DND-41 (cell line): Measurements from ENCODE around the gene CCND2.

ENCODE experiments used
- ATAC-seq: fragments of 200-7000 bp; cut with Tn5 transposase; 3 replicates; pipeline ENCODE4 v1.9.1; 2021; ENCODE audit warnings: low read depth; ENCODE audit not compliant: insufficient read depth
- DNase-seq: peaks from one replicate; pipeline ENCODE4 v3.0.0-alpha.2; 2020
- H2AFZ ChIP-seq: 2 replicates; pipeline ENCODE4 v1.6.0; 2012; ENCODE audit warnings: low read depth, low read length
- H3K27ac ChIP-seq: 2 replicates; pipeline ENCODE4 v1.5.1; 2012; ENCODE audit warnings: low read length, inconsistent platforms
- H3K27me3 ChIP-seq: fragments of 200-600 bp; sonication (generic); 2 replicates; pipeline ENCODE4 v1.6.0; 2012; ENCODE audit warnings: low read length, mild to moderate bottlenecking, inconsistent platforms; ENCODE audit not compliant: insufficient read depth, poor library complexity
- H3K36me3 ChIP-seq: 2 replicates; pipeline ENCODE4 v1.5.1; 2012; ENCODE audit warnings: low read length, inconsistent platforms; ENCODE audit not compliant: insufficient read depth
- H3K4me1 ChIP-seq: 2 replicates; pipeline ENCODE4 v1.5.1; 2012; ENCODE audit warnings: mild to moderate bottlenecking, low read length; ENCODE audit not compliant: insufficient read depth
- H3K4me2 ChIP-seq: 2 replicates; pipeline ENCODE4 v1.6.0; 2012; ENCODE audit warnings: mild to moderate bottlenecking, moderate library complexity, low read length, inconsistent platforms; ENCODE audit not compliant: insufficient read depth
- H3K4me3 ChIP-seq, 2 experiments: fragments of 200-600 bp in 1 of 2; shearing (Covaris generic) in 1 of 2; 2 replicates each; pipeline ENCODE4 v1.5.1; 2012 to 2016; ENCODE audit warnings: inconsistent platforms in 2 of 2, low read length in 2 of 2, mild to moderate bottlenecking in 2 of 2, low read depth in 1 of 2, moderate library complexity in 1 of 2
- H3K79me2 ChIP-seq: 2 replicates; pipeline ENCODE4 v1.6.0; 2012; ENCODE audit warnings: low read length, inconsistent platforms; ENCODE audit not compliant: insufficient read depth
- H3K9ac ChIP-seq: 2 replicates; pipeline ENCODE4 v1.6.0; 2012; ENCODE audit warnings: low read depth, mild to moderate bottlenecking, inconsistent platforms, low read length, moderate library complexity
- H3K9me3 ChIP-seq: 2 replicates; pipeline ENCODE4 v1.5.1; 2012; ENCODE audit warnings: low read length, moderate library complexity, mild to moderate bottlenecking, inconsistent platforms; ENCODE audit not compliant: insufficient read depth, severe bottlenecking
- H4K20me1 ChIP-seq: 2 replicates; pipeline ENCODE4 v1.6.0; 2012; ENCODE audit warnings: low read length; ENCODE audit not compliant: insufficient read depth
- EZH2 ChIP-seq: IDR thresholded peaks from 3 replicates; pipeline ENCODE4 v1.6.1; 2012; ENCODE audit warnings: borderline replicate concordance, low read depth, mild to moderate bottlenecking, moderate library complexity, low read length, inconsistent platforms; ENCODE audit not compliant: severe bottlenecking
- TF ChIP-seq, protein P1 (sequence below): IDR thresholded peaks from 2 replicates; pipeline ENCODE4 v1.5.1; 2012; ENCODE audit warnings: borderline replicate concordance, low read length, moderate library complexity, mild to moderate bottlenecking; ENCODE audit not compliant: poor library complexity, severe bottlenecking; ENCODE audit errors: extremely low read depth

The CCND2 gene

DNA sequence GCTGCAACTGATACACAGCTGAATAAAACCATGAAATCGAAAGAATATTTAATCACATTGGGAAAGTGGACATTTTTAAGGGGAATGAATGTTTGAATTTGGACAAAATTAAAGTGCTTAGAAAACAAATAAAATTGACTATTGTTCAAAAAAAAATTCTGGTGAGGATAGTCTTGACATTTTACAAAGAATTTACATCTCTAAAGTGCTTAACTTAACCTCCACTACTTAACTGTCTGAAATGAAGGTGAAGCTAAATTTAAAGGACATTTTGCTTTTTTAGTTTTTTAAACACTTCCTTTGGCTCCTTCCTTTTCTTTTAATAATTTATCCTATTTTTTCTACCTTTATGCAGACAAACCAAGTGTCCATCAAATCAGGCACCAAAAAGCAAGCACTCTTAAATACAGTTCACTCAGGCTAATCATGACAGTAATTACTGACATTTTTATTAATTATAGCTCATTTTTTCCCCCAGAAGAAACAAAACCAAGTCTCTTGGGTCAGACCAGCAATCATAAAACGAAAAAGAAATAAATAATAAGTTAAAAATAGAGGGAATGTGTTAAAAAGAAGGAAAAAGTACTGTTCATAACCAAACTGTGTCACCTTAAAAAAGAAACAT is 5.7 kb upstream of the CCND2 start:
- Histone ChIP-seq H3K79me2 (no peaks in the 10 kb centered on the region), H2AFZ (no peak overlapping the region), H3K9ac (no peak overlapping the region), H4K20me1 (peaks cover 7% of the 10 kb centered on the region), H3K9me3 (no peaks in the 10 kb centered on the region), H3K36me3 (no peaks in the 10 kb centered on the region), H3K27ac (no peak overlapping the region), H3K4me3 (no peak overlapping the region), H3K27me3 (peaks cover 94% of the 10 kb centered on the region), H3K4me2 (no peak overlapping the region), H3K4me1 (peaks cover 40% of the 10 kb centered on the region)
- DNase-seq (no peak), ATAC-seq (no peak)
- no peak for TF ChIP-seq EZH2
- TF ChIP-seq, protein P1, sequence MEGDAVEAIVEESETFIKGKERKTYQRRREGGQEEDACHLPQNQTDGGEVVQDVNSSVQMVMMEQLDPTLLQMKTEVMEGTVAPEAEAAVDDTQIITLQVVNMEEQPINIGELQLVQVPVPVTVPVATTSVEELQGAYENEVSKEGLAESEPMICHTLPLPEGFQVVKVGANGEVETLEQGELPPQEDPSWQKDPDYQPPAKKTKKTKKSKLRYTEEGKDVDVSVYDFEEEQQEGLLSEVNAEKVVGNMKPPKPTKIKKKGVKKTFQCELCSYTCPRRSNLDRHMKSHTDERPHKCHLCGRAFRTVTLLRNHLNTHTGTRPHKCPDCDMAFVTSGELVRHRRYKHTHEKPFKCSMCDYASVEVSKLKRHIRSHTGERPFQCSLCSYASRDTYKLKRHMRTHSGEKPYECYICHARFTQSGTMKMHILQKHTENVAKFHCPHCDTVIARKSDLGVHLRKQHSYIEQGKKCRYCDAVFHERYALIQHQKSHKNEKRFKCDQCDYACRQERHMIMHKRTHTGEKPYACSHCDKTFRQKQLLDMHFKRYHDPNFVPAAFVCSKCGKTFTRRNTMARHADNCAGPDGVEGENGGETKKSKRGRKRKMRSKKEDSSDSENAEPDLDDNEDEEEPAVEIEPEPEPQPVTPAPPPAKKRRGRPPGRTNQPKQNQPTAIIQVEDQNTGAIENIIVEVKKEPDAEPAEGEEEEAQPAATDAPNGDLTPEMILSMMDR, result no peak

DNA sequence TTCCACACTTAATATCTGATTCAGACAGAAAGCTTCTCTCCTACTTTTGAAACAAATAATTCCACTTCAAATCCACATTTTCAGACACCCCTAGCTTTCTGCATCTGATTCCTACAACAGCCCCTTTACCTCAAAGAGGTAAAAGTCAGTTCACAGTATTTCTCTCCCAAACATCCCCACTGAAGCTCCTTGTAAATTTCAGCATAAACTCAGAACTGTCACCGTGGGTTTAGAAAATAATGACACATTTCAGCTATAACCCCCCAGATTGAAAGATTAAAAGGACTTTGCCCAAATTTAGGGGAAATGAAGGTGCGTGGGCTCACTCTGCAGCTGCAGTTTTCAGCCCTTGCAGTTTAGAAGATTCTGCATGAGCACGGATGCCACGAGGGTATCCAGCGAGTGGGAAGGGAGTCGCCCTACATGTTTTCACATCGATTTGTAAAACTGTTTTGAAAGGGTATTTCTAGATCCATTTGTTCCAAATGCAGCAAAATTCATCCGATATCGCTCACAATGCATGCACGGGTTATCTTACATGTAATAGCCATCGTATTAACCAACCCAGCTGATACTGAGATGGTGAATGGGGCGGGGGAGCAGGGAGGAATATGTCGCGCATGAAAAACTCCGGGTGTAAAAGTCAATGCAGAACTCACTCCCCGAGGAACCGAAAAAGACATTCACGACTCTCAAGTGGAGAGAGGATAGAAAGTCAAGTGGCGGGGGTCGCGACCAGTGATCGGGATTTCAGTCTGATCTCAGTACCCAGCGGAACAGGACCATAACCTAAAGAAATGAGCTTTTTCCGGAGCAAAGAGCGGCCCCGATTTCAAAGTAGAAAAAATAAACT is 5.0 kb upstream of the CCND2 start:
- peaks cover 10% of the 10 kb centered on the region for H4K20me1 ChIP-seq
- peak overlapping the region; percentile 20 for H3K9ac ChIP-seq
- TF ChIP-seq, protein P1, result no peak
- TF ChIP-seq EZH2, result peak; percentile 100
- no peaks in the 10 kb centered on the region for H3K79me2 ChIP-seq
- ATAC-seq (no peak), DNase-seq (peak; percentile 15)
- H3K4me2 ChIP-seq, result peak overlapping the region; percentile 98
- no peaks in the 10 kb centered on the region for H3K36me3 ChIP-seq
- H2AFZ ChIP-seq, result peak overlapping the region; percentile 72; the same call in 1 of the 2 replicates
- no peak overlapping the region for H3K27ac ChIP-seq
- H3K4me1 ChIP-seq, result peaks cover 47% of the 10 kb centered on the region
- H3K4me3 ChIP-seq, result peak overlapping the region; percentile 6 to 56; a peak in 3 of 4 replicates
- H3K27me3 ChIP-seq, result peaks cover 95% of the 10 kb centered on the region
- no peaks in the 10 kb centered on the region for H3K9me3 ChIP-seq

DNA sequence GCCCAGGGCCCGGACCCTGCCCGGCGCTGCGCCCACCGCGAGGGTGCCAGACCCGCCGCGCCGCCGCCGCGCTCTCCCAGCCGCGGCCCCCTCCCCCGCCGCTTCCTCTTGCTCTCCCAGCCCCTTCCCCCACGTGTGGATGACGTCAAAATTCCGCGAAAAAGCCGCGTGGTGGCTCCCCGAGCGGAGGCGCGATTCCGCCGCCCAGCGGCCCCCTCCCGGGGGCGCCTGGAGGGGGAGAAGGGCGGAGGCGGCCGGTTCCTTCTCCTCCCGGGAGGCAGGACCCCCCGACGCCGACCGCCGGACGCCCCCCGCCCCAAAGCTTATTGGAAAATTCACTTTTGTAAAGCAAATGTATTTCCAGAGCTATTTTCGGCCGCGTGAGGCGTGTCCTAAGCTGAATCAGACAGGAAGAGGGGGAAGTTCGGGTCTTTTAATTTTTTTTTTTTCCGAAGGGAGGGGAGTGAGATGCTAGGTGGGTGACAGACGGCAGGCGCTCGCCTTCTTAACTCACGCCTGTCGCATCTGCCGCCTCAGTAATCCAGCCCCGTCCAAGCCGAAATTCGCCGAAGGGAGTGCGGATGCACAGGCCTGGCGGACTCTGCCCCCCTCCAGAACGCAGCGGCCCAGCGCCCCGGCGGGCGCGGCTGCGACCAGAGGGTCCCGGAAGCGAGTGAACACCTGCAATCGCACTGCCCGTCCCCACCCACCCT is 4.1 kb upstream of the CCND2 start:
- peaks cover 56% of the 10 kb centered on the region for H3K4me1 ChIP-seq
- H3K27me3 ChIP-seq, result peaks cover 95% of the 10 kb centered on the region
- H3K4me2 ChIP-seq, result peak overlapping the region; percentile 98
- TF ChIP-seq, protein P1, result peak; percentile 31
- TF ChIP-seq EZH2, result no peak
- peak overlapping the region; percentile 58 for H2AFZ ChIP-seq
- H4K20me1 ChIP-seq, result peaks cover 18% of the 10 kb centered on the region
- H3K9me3 ChIP-seq, result no peaks in the 10 kb centered on the region
- no peak overlapping the region for H3K27ac ChIP-seq
- H3K79me2 ChIP-seq, result no peaks in the 10 kb centered on the region
- H3K36me3 ChIP-seq, result no peaks in the 10 kb centered on the region
- DNase-seq (peak; percentile 90), ATAC-seq (peak; percentile 48)
- H3K4me3 ChIP-seq, result peak overlapping the region; percentile 36 to 56; a peak in 3 of 4 replicates
- H3K9ac ChIP-seq, result peak overlapping the region; percentile 20; the same call in 1 of the 2 replicates
